Measurements from ENCODE around the gene MYO16. TPM values are rescaled to one million over a fixed set of nuclear protein-coding genes. Genes with fewer than 3 reads are reported as not detected.
"Not testable (repeated sequence)": the region's sequence is repeated elsewhere in the genome, so short reads cannot be mapped to it uniquely, and the experiment has no call there.

MYO16 gene
- total RNA-seq, 2 experiments from 2014 or later = not detected

GRCh38 chr13:109092186-109092585 is 462.8 kb downstream of the MYO16 start:
- DNase-seq; H3K4me3 Mint-ChIP-seq; H3K27ac Mint-ChIP-seq; H3K9me3 Mint-ChIP-seq; CTCF ChIA-PET; H3K4me1 Mint-ChIP-seq; H3K27me3 Mint-ChIP-seq; H3K36me3 Mint-ChIP-seq (ENCODE audit: low read depth); POLR2A ChIA-PET: not testable (repeated sequence)

GRCh38 chr13:109093998-109094397 is 464.6 kb downstream of the MYO16 start:
- H3K27me3 Mint-ChIP-seq = no peaks in the 10 kb centered on the region
- H3K27ac Mint-ChIP-seq = no peak overlapping the region
- ChIA-PET POLR2A (no interaction called here), CTCF (no interaction called here)
- no peaks in the 10 kb centered on the region for H3K36me3 Mint-ChIP-seq (ENCODE audit: low read depth)
- no peak for DNase-seq
- no peak overlapping the region for H3K4me3 Mint-ChIP-seq
- no peaks in the 10 kb centered on the region for H3K9me3 Mint-ChIP-seq
- H3K4me1 Mint-ChIP-seq = no peaks in the 10 kb centered on the region

- no peak overlapping the region for H3K4me3 Mint-ChIP-seq
- no peaks in the 10 kb centered on the region for H3K36me3 Mint-ChIP-seq (ENCODE audit: low read depth)
- H3K4me1 Mint-ChIP-seq = no peaks in the 10 kb centered on the region
- no peaks in the 10 kb centered on the region for H3K27me3 Mint-ChIP-seq
- POLR2A ChIA-PET = no interaction called here
- CTCF ChIA-PET = no interaction called here
- H3K27ac Mint-ChIP-seq = no peak overlapping the region
- no peaks in the 10 kb centered on the region for H3K9me3 Mint-ChIP-seq
- DNase-seq = no peak
These were observed 465.7 kb downstream of the MYO16 start for GRCh38 chr13:109095126-109095525.

GRCh38 chr13:109096101-109096500 is 466.7 kb downstream of the MYO16 start:
- ChIA-PET CTCF (no interaction called here), POLR2A (no interaction called here)
- no peaks in the 10 kb centered on the region for H3K9me3 Mint-ChIP-seq
- H3K27me3 Mint-ChIP-seq = no peaks in the 10 kb centered on the region
- H3K27ac Mint-ChIP-seq = no peak overlapping the region
- DNase-seq = no peak
- no peaks in the 10 kb centered on the region for H3K36me3 Mint-ChIP-seq (ENCODE audit: low read depth)
- H3K4me1 Mint-ChIP-seq = no peaks in the 10 kb centered on the region
- no peak overlapping the region for H3K4me3 Mint-ChIP-seq

- H3K27me3 Mint-ChIP-seq = no peaks in the 10 kb centered on the region
- no peak overlapping the region for H3K27ac Mint-ChIP-seq
- DNase-seq = no peak
- CTCF ChIA-PET = interaction anchor here (1.7 kb wide), 1 partner anchor 14 kb away, joined by 4 read pairs; no protein-coding TSS in a partner anchor
- H3K9me3 Mint-ChIP-seq = no peaks in the 10 kb centered on the region
- POLR2A ChIA-PET = no interaction called here
- peaks cover 5% of the 10 kb centered on the region for H3K4me1 Mint-ChIP-seq
- H3K4me3 Mint-ChIP-seq = no peak overlapping the region
- no peaks in the 10 kb centered on the region for H3K36me3 Mint-ChIP-seq (ENCODE audit: low read depth)
These were observed 471.4 kb downstream of the MYO16 start for GRCh38 chr13:109100705-109101304.

- Mint-ChIP-seq H3K27ac (no peak overlapping the region), H3K4me3 (no peak overlapping the region), H3K4me1 (peaks cover 5% of the 10 kb centered on the region), H3K9me3 (no peaks in the 10 kb centered on the region), H3K36me3 (ENCODE audit: low read depth) (no peaks in the 10 kb centered on the region), H3K27me3 (no peaks in the 10 kb centered on the region)
- POLR2A ChIA-PET = no interaction called here
- CTCF ChIA-PET = interaction anchor here (1.7 kb wide), 1 partner anchor 13 kb away, joined by 4 read pairs; no protein-coding TSS in a partner anchor
- no peak for DNase-seq
These were observed 472.2 kb downstream of the MYO16 start for GRCh38 chr13:109101550-109102144.

GRCh38 chr13:109105899-109106298 is 476.5 kb downstream of the MYO16 start:
- Mint-ChIP-seq H3K4me1 (peaks cover 5% of the 10 kb centered on the region), H3K27ac (no peak overlapping the region), H3K4me3 (no peak overlapping the region), H3K9me3 (no peaks in the 10 kb centered on the region), H3K27me3 (peaks cover 1% of the 10 kb centered on the region), H3K36me3 (ENCODE audit: low read depth) (no peaks in the 10 kb centered on the region)
- DNase-seq = no peak
- CTCF ChIA-PET = no interaction called here
- POLR2A ChIA-PET = no interaction called here

- H3K9me3 Mint-ChIP-seq = no peaks in the 10 kb centered on the region
- no peak overlapping the region for H3K27ac Mint-ChIP-seq
- ChIA-PET POLR2A (no interaction called here), CTCF (no interaction called here)
- peaks cover 11% of the 10 kb centered on the region for H3K4me1 Mint-ChIP-seq
- no peaks in the 10 kb centered on the region for H3K36me3 Mint-ChIP-seq (ENCODE audit: low read depth)
- peaks cover 1% of the 10 kb centered on the region for H3K27me3 Mint-ChIP-seq
- H3K4me3 Mint-ChIP-seq = no peak overlapping the region
- no peak for DNase-seq
These were observed 480.7 kb downstream of the MYO16 start for GRCh38 chr13:109110159-109110558.

- POLR2A ChIA-PET = no interaction called here
- H3K4me3 Mint-ChIP-seq = no peak overlapping the region
- H3K4me1 Mint-ChIP-seq = peaks cover 11% of the 10 kb centered on the region
- peaks cover 1% of the 10 kb centered on the region for H3K27me3 Mint-ChIP-seq
- H3K36me3 Mint-ChIP-seq (ENCODE audit: low read depth) = no peaks in the 10 kb centered on the region
- H3K27ac Mint-ChIP-seq = no peak overlapping the region
- no peak for DNase-seq
- no peaks in the 10 kb centered on the region for H3K9me3 Mint-ChIP-seq
- CTCF ChIA-PET = no interaction called here
These were observed 481.7 kb downstream of the MYO16 start for GRCh38 chr13:109111141-109111540.

GRCh38 chr13:109113427-109113826 is 484.0 kb downstream of the MYO16 start:
- POLR2A ChIA-PET = no interaction called here
- H3K27ac Mint-ChIP-seq = peak overlapping the region; percentile 2
- H3K9me3 Mint-ChIP-seq = no peaks in the 10 kb centered on the region
- no peak overlapping the region for H3K4me3 Mint-ChIP-seq
- peaks cover 1% of the 10 kb centered on the region for H3K27me3 Mint-ChIP-seq
- DNase-seq = no peak
- CTCF ChIA-PET = no interaction called here
- H3K36me3 Mint-ChIP-seq (ENCODE audit: low read depth) = no peaks in the 10 kb centered on the region
- H3K4me1 Mint-ChIP-seq = peaks cover 11% of the 10 kb centered on the region

- Mint-ChIP-seq H3K27me3 (no peaks in the 10 kb centered on the region), H3K4me3 (no peak overlapping the region), H3K4me1 (peaks cover 11% of the 10 kb centered on the region), H3K9me3 (no peaks in the 10 kb centered on the region), H3K27ac (no peak overlapping the region), H3K36me3 (ENCODE audit: low read depth) (no peaks in the 10 kb centered on the region)
- DNase-seq = no peak
- ChIA-PET CTCF (interaction anchor here (1.8 kb wide), 1 partner anchor 13 kb away, joined by 4 read pairs; no protein-coding TSS in a partner anchor), POLR2A (no interaction called here)
These were observed 484.8 kb downstream of the MYO16 start for GRCh38 chr13:109114162-109114561.

GRCh38 chr13:109114991-109115390 is 485.6 kb downstream of the MYO16 start:
- Mint-ChIP-seq H3K36me3 (ENCODE audit: low read depth) (no peaks in the 10 kb centered on the region), H3K4me1 (peaks cover 11% of the 10 kb centered on the region), H3K4me3 (no peak overlapping the region), H3K27me3 (no peaks in the 10 kb centered on the region), H3K27ac (no peak overlapping the region), H3K9me3 (no peaks in the 10 kb centered on the region)
- CTCF ChIA-PET = interaction anchor here (1.8 kb wide), 1 partner anchor 14 kb away, joined by 4 read pairs; no protein-coding TSS in a partner anchor
- DNase-seq = no peak
- POLR2A ChIA-PET = no interaction called here

- H3K4me1 Mint-ChIP-seq = peaks cover 4% of the 10 kb centered on the region
- H3K27me3 Mint-ChIP-seq = no peaks in the 10 kb centered on the region
- no peak overlapping the region for H3K27ac Mint-ChIP-seq
- H3K36me3 Mint-ChIP-seq (ENCODE audit: low read depth) = no peaks in the 10 kb centered on the region
- CTCF ChIA-PET = no interaction called here
- H3K9me3 Mint-ChIP-seq = no peaks in the 10 kb centered on the region
- POLR2A ChIA-PET = no interaction called here
- no peak overlapping the region for H3K4me3 Mint-ChIP-seq
- DNase-seq = no peak
These were observed 489.1 kb downstream of the MYO16 start for GRCh38 chr13:109118521-109118920.

- Mint-ChIP-seq H3K4me1 (no peaks in the 10 kb centered on the region), H3K4me3 (no peak overlapping the region), H3K9me3 (no peaks in the 10 kb centered on the region), H3K27ac (no peak overlapping the region), H3K36me3 (ENCODE audit: low read depth) (no peaks in the 10 kb centered on the region), H3K27me3 (no peaks in the 10 kb centered on the region)
- ChIA-PET POLR2A (no interaction called here), CTCF (no interaction called here)
- no peak for DNase-seq
These were observed 490.5 kb downstream of the MYO16 start for GRCh38 chr13:109119896-109120295.
